Astrocyte of the spinal cord (primary cell): ENCODE measurements around the gene RAMP1.
"Not testable (repeated sequence)": the region's sequence is repeated elsewhere in the genome, so short reads cannot be mapped to it uniquely, and the experiment has no call there.

Experiments
- DNase-seq: peaks from one replicate; pipeline ENCODE4 v3.0.0; 2011; ENCODE audit warnings: low read depth, low spot score
- H3K4me3 ChIP-seq: 2 replicates; pipeline ENCODE4 v1.5.1; 2011; ENCODE audit warnings: low read depth, mild to moderate bottlenecking, low read length, moderate library complexity
- in situ Hi-C: cut with HindIII; loops from 2 replicates; pipeline ENCODE4 v1.10.0; 2017; ENCODE audit warnings: low sequenced_read_pairs
- TF ChIP-seq, protein P1 (sequence below): IDR thresholded peaks from 2 replicates; pipeline ENCODE4 v1.5.1; 2012; ENCODE audit warnings: low read depth, mild to moderate bottlenecking, low read length, inconsistent platforms

Gene RAMP1

DNA sequence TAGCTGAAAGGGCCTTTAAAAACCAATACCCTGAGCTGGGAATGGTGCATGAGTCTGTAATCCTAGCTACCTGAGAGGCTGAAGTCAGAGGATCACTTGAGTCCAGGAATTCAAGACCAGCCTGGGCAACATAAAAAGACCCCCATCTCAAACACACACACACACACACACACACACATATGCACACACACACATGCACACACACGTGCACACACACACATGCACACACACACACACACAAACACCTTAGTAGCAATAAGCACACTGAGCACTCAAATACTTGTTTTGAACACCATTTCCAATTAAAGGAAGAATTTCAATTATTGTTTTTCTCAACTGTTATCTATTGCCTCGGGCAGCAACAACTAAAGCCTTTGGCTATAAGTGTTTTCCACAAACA, 81.8 kb downstream of the RAMP1 start:
- TF ChIP-seq, protein P1, sequence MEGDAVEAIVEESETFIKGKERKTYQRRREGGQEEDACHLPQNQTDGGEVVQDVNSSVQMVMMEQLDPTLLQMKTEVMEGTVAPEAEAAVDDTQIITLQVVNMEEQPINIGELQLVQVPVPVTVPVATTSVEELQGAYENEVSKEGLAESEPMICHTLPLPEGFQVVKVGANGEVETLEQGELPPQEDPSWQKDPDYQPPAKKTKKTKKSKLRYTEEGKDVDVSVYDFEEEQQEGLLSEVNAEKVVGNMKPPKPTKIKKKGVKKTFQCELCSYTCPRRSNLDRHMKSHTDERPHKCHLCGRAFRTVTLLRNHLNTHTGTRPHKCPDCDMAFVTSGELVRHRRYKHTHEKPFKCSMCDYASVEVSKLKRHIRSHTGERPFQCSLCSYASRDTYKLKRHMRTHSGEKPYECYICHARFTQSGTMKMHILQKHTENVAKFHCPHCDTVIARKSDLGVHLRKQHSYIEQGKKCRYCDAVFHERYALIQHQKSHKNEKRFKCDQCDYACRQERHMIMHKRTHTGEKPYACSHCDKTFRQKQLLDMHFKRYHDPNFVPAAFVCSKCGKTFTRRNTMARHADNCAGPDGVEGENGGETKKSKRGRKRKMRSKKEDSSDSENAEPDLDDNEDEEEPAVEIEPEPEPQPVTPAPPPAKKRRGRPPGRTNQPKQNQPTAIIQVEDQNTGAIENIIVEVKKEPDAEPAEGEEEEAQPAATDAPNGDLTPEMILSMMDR: no peak
- no peak overlapping the region for H3K4me3 ChIP-seq
- in situ Hi-C loops: no loop called here
- DNase-seq: no peak

GRCh38 chr2:237942513-237942899, 83.1 kb downstream of the RAMP1 start:
- no peak overlapping the region for H3K4me3 ChIP-seq
- DNase-seq: no peak
- in situ Hi-C loops: no loop called here
- TF ChIP-seq, protein P1: no peak

DNA sequence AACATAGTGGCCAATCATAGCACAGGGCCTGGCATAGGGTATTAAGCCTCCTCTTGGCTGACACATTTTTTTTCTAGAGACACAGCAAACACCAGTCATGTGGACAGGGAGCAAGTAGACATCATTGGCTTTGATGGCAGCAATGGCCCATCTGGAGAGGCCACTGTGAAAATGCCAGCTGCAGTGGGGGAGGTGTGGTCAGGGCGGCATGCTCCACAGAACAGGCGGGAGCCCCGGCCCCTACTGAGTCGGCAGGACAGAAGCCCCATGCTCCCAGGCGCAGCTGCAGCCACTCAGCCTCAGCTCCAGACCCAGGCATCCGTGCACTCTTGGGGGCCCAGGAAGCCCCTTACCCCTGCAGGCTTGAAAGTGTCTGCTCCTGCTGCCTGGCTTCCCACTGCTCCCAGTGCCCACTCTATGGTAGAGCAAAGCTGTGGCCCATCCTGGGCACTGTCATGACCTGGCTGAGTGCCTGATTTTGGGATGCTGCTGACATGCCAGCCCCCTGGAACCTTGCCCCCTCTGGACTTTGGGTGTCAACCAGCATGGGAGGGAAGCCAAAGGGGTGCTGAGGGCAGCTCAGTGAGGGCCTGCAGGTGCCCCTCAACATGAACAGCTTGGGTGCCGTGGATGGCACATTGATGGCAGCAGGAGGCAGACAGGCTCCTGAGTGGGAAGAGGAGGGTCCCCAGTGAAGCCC, 84.1 kb downstream of the RAMP1 start:
- in situ Hi-C loops: no loop called here
- DNase-seq: no peak
- H3K4me3 ChIP-seq: no peak overlapping the region
- TF ChIP-seq, protein P1: no peak

GRCh38 chr2:237944302-237944701, 84.9 kb downstream of the RAMP1 start:
- no peak for DNase-seq
- TF ChIP-seq, protein P1: no peak
- no peak overlapping the region for H3K4me3 ChIP-seq
- in situ Hi-C loops: no loop called here

- TF ChIP-seq, protein P1: no peak
- in situ Hi-C loops: no loop called here
- DNase-seq: no peak
- H3K4me3 ChIP-seq: no peak overlapping the region
Observed at GRCh38 chr2:237946423-237946822, 87.0 kb downstream of the RAMP1 start.

DNA sequence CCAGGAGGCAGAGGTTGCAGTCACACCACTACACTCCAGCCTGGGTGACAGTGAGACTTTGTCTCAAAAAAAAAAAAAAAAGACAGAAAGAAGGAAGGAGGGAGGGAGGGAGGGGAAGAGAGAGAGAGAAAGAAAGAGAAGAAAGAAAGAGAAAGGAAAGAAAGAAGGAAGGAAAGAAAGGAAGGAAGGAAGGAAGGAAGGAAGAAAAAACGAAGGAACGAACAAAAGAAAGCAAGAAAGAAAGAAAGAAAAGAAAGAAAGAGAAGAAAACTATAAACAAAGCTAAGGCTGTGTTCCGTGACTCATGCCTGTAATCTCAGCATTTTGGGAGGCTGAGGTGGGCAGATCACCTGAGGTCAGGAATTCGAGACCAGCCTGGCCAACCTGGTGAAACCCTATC, 91.9 kb downstream of the RAMP1 start:
- in situ Hi-C loops, DNase-seq, H3K4me3 ChIP-seq: not testable (repeated sequence)

DNA sequence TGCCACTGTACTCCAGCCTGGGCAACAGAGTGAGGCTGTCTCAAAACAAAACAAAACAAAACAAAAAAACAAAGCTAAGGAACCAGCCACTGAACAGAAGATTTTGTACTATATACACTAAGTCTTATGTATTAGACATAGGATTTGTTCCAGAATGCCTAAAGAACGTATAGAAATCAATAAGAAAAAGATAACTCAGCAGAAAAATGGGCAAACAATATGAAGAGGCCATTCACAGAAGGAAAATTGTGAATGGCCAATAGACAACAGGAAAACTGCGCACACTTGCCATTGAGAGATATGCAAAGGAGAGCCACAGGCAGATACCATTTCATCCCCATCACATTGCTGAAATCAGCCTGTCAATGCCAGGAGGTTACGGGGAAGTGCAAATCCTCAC, 92.5 kb downstream of the RAMP1 start:
- H3K4me3 ChIP-seq: no peak overlapping the region
- TF ChIP-seq, protein P1: no peak
- in situ Hi-C loops: no loop called here
- no peak for DNase-seq
